ENCODE results near the gene EN2.

The EN2 gene

DNA sequence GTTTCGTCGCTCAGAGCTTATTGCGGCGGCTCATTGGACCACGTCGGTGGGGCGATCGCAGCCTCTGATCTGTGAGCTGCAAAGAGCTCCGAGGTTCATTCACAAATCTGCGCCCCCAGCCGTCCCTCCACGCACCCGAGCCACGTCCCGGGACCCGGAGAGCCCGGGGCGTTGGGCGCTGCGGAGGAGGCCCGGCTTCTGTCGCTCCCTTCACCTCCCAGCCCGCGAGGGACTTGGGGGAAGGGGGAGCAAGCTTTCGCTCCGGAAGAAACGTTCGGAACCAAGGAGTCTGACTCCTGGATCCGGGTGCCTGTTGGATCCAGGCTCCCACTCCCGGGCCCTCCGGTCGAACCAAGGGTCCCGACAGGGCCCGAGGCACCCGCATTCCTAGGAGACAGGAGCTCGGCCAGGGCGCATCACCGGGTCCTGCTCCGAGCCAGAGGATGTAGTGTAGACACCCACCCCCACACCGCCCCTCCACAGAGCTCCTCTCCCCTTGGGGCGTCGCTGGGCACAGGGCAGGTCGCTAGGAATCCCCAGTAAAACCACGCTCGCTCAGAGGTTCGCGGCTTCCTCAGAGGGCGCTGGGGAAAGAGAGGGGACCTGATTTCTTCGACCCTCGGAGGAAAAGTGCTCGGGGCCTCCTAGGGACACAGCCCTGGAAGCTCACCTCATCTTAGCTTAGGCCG is 7.9 kb upstream of the EN2 start:
- H3K4me3 Mint-ChIP-seq: no peak overlapping the region

DNA sequence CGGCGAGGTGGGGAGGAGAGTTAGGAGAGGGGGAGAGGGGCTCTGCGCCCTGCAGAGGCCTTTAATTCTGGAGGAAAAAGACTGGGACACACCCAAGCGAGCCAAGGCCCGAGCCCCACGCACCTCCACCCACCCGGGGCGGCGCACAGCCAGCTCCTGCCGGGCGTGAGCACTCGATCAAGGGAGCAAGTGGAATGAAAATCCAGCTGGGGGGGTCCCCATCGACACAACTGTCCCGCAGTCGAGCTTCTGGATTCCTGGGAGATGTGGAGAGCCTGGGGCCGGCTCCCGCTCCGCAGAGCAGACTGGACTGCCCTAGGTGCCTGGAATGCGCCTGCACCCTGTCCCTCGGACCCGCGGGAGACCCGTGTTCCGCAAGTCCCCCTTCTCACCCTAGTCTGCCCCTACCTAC is 7.4 kb upstream of the EN2 start:
- peaks cover 66 to 78% of the 10 kb centered on the region in 2 donors for H3K27me3 Mint-ChIP-seq
- no peak overlapping the region for H3K4me3 Mint-ChIP-seq
- no peak overlapping the region for H3K27ac Mint-ChIP-seq
- no peak for ATAC-seq (replicated peaks)
- peaks cover 16 to 18% of the 10 kb centered on the region in 2 donors for H3K4me1 Mint-ChIP-seq (ENCODE audit: low read depth in 2 of 2)
- no peak for DNase-seq
- H3K36me3 Mint-ChIP-seq (ENCODE audit: insufficient read depth): peaks cover 4% of the 10 kb centered on the region
- H3K9me3 Mint-ChIP-seq: no peaks in the 10 kb centered on the region

More for the DNA sequence above, 7.9 kb upstream of the EN2 start:
- Mint-ChIP-seq H3K27me3 (peaks cover 60 to 78% of the 10 kb centered on the region in 2 donors), H3K9me3 (no peaks in the 10 kb centered on the region), H3K4me1 (ENCODE audit: low read depth in 2 of 2) (peaks cover 13 to 16% of the 10 kb centered on the region in 2 donors), H3K36me3 (ENCODE audit: insufficient read depth) (peaks cover 4% of the 10 kb centered on the region), H3K27ac (no peak overlapping the region)
- DNase-seq (no peak), ATAC-seq (replicated peaks) (no peak)

DNA sequence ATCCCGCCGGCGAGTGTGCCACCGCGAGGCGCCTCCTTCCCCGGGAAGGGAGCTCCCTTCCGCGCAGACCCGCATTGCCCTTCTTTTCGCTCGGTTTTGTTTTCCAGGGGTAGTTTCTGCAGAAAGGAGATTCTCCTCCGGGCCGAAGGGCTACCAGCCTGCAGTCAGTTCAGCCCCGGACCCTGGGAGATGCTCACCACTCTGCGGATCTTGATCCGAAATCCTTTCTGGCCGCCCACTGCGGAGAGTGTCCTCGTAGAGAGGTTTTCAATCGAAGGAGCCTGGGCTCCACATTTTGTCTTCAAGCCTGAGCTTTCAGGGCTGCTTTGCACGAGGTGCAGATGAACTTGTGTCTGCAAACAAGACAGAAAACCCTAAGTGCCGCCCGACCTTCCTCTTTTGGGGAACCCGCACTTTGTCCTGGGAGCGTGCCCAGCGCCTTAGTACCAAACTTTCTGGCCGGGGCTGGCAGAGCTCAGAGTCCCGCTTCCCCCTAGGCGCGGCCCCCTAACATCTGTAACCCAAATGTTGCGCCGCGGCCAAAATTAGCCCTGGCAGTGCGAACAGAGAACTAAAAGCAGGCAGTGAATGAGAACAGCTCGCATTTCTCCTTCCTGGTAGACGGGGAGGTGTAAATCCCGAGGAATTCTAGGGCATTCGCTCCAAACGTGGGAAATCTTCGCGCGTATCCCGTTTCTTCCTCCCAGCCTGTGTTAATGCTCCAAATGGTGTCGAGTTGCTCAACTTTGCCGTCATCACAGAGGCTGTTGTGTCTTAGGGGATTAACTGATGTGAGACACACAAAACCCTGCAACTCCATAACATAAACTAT is 6.7 kb upstream of the EN2 start:
- Mint-ChIP-seq H3K4me3 (no peak overlapping the region), H3K4me1 (ENCODE audit: low read depth in 2 of 2) (peaks cover 16 to 19% of the 10 kb centered on the region in 2 donors), H3K27ac (no peak overlapping the region), H3K27me3 (peaks cover 70 to 85% of the 10 kb centered on the region in 2 donors), H3K36me3 (ENCODE audit: insufficient read depth) (peaks cover 4% of the 10 kb centered on the region), H3K9me3 (no peaks in the 10 kb centered on the region)
- ATAC-seq (replicated peaks) (no peak), DNase-seq (no peak)

DNA sequence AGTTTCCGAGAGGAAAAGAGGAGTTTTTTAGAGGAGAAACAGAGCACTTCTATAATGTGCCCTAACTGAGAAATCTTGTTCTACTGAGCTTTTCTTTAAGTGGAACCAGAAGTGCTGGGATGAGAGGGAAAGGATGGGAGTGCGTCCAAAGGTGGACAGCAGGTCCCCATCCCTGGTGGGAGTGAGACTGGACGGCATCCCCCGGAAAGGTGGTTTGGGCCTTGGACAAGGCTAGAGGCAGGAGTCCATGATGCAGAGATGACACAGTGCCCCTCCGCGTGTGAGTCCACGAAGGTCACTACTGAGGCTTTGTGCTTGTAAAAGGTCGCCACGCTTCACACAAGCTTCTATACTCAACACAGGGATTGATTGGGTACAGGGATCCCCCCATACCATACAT is 6.1 kb upstream of the EN2 start:
- H3K27ac Mint-ChIP-seq: no peak overlapping the region
- H3K27me3 Mint-ChIP-seq: peaks cover 77 to 91% of the 10 kb centered on the region in 2 donors
- no peak for DNase-seq
- peaks cover 23% of the 10 kb centered on the region in 2 donors for H3K4me1 Mint-ChIP-seq (ENCODE audit: low read depth in 2 of 2)
- no peak for ATAC-seq (replicated peaks)
- H3K4me3 Mint-ChIP-seq: no peak overlapping the region
- H3K36me3 Mint-ChIP-seq (ENCODE audit: insufficient read depth): peaks cover 4% of the 10 kb centered on the region
- no peaks in the 10 kb centered on the region for H3K9me3 Mint-ChIP-seq

DNA sequence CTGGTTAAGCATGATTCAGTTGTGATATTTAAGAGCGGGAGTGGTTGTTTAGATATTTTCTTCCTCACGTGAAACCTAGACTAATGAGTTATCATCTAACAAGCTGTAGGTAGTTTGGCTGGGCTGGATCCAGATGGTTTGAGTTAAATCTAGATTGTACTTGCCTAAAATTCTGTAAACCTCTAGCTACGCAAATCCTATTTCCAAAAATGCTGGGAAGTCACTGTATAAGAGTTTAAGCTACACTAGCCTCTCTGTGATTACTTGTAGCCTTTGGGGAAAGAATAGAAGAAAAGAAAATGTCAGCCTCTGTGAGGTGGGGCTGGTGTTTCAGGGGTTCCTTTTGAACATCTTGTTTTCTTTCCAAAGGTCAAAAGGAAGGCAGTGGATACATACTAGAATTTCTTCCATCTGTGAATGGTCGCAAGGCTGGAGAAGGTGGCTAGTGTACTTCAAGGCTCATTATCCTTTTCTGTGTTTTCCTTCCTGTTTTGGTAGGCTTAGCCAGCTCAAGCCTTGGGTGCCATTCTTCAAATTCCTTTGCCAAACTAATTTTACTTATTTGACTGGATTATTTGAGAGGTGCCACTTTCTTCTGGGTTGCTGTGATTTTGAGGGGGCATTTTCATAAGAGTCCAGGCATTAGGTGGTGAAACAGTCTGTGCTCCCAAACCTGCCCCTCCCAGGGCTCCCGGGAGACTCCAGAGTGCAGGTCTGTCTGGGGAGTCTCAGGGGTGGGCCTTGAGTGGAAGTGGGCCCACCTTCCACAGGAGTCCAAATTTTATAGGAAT is 5.2 kb upstream of the EN2 start:
- DNase-seq (no peak), ATAC-seq (replicated peaks) (no peak)
- peaks cover 24 to 25% of the 10 kb centered on the region in 2 donors for H3K4me1 Mint-ChIP-seq (ENCODE audit: low read depth in 2 of 2)
- no peaks in the 10 kb centered on the region for H3K9me3 Mint-ChIP-seq
- peaks cover 4% of the 10 kb centered on the region for H3K36me3 Mint-ChIP-seq (ENCODE audit: insufficient read depth)
- no peak overlapping the region for H3K4me3 Mint-ChIP-seq
- H3K27me3 Mint-ChIP-seq: peaks cover 72 to 89% of the 10 kb centered on the region in 2 donors
- no peak overlapping the region for H3K27ac Mint-ChIP-seq

DNA sequence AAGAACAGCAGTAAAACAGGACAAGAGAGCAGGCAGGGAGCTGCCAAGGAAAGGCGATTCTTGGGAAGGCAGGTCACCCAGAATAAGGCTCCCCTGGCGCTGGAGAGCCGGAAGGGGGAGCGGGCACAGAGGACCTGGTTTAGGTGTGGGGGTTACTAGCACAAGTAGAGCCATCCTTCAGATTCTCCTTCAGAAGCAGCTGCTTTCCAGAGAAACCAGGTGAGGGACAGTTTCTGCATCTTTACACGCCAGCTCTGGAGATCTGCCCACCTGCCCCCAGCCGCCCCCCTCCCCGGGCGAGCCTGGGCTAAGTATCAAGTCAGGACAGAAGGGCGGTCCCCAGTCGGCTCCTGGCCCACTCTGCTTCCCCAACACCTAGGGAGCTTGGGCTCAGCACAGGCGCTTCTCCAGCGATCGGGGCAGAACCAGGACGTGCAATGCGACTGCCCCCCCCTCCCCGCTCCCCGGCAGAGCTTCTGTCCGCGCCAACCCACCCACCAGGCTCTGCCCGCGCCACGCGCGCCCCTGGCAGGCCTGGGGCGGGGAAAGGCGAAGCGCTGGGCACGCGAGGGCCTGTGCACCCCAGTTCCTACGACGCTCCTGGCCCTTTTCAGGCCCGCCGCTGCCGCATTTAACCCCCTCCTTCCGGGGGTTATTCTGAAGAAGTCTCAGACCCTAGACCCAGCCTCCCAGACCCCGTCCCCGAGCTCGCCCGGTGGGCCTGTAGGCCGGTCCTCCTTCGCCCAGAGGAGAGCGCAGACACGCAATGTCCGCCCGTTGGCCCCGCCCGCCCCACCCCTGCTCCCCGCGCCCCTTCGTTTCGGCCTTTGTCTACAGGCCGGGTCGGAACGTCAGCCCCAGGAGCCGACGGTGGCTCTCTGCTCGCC is 4.4 kb upstream of the EN2 start:
- ATAC-seq (replicated peaks) (no peak), DNase-seq (no peak)
- H3K36me3 Mint-ChIP-seq (ENCODE audit: insufficient read depth): no peaks in the 10 kb centered on the region
- no peak overlapping the region for H3K4me3 Mint-ChIP-seq
- H3K27me3 Mint-ChIP-seq: peaks cover 65 to 81% of the 10 kb centered on the region in 2 donors
- H3K4me1 Mint-ChIP-seq (ENCODE audit: low read depth in 2 of 2): peaks cover 18 to 19% of the 10 kb centered on the region in 2 donors
- H3K9me3 Mint-ChIP-seq: no peaks in the 10 kb centered on the region
- H3K27ac Mint-ChIP-seq: no peak overlapping the region

DNA sequence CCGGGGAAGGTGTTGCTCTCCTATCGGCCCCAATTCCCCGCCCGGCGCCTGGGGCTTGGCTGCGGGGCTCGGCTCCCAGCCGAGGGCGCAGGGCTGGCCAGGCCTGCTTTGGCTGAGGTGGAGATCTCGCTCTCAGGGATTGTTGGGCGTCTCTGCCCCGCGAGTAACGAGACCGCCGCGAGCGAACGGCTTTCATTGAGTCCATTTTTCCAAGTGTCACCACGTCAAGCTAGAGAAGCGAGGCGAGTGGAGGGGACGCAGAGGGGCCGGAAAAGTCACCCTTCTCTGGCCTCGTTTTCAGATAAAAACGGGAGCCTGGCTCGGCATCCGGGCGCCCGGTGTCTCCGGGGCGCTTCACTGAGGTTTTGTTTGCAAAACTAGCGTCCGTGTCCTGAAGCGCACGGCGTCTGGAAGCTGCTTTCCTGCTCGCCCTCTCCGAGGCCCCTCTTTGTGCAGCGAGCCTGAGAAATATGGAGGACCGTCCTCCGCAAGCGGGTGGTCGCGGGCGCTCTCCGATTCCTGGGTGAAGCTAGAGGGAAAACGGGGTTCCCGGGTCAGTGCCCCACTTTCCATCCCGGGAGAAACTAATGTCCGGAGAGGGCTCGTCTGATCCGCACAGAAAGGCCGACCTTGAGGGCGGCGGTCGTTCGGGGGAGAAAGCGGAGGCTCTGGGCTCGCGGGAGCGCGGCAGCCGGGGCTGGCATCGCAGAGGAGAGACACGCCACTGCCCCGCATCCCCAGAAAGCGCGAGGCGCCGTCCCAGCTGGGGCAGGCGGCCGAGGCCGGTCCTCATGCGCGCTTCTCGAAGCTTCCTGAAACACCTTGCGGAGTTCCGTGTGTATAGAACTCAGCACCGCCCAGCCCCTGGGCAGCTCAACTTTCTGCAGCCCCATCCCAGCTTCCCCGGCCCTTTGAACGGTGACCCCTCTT is 3.5 kb upstream of the EN2 start:
- H3K27ac Mint-ChIP-seq: no peak overlapping the region
- peak overlapping the region in 1 of 2 donors; percentile 43 for H3K4me3 Mint-ChIP-seq
- H3K36me3 Mint-ChIP-seq (ENCODE audit: insufficient read depth): no peaks in the 10 kb centered on the region
- H3K4me1 Mint-ChIP-seq (ENCODE audit: low read depth in 2 of 2): peaks cover 20 to 22% of the 10 kb centered on the region in 2 donors
- DNase-seq (no peak), ATAC-seq (replicated peaks) (no peak)
- H3K27me3 Mint-ChIP-seq: peaks cover 65 to 78% of the 10 kb centered on the region in 2 donors
- no peaks in the 10 kb centered on the region for H3K9me3 Mint-ChIP-seq

DNA sequence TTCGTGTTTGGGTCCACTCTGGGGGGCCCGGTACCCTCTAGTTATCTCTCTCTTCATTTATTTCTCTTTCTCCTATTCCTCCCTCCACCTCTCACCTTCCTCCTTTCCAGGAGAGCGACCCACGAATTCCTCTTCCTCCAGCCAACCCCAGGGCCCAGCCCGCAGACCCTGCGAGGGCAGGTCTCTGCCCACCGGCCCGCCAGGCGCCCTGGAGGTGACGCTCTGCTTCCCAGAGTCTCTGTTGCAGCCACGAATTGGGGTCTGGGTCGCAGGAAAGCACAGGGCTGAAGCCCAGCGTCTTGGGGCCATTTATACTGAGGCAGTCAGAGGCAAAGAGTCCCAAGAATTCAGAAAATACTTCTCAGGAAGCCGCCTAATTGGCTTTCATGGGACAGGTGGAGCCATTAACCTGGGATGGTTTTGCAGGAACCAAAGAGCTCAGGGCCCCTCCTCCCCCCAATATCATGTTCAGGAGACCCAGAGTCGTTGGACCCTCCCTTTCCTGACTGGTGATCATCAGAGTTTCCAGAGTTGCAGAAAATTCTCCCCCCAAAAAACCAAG is 2.7 kb upstream of the EN2 start:
- Mint-ChIP-seq H3K4me3 (peak overlapping the region in 1 of 2 donors; percentile 86), H3K4me1 (ENCODE audit: low read depth in 2 of 2) (peaks cover 20 to 23% of the 10 kb centered on the region in 2 donors), H3K36me3 (ENCODE audit: insufficient read depth) (peaks cover 4% of the 10 kb centered on the region), H3K9me3 (no peaks in the 10 kb centered on the region), H3K27me3 (peaks cover 70 to 82% of the 10 kb centered on the region in 2 donors), H3K27ac (no peak overlapping the region)
- DNase-seq (no peak), ATAC-seq (replicated peaks) (no peak)

DNA sequence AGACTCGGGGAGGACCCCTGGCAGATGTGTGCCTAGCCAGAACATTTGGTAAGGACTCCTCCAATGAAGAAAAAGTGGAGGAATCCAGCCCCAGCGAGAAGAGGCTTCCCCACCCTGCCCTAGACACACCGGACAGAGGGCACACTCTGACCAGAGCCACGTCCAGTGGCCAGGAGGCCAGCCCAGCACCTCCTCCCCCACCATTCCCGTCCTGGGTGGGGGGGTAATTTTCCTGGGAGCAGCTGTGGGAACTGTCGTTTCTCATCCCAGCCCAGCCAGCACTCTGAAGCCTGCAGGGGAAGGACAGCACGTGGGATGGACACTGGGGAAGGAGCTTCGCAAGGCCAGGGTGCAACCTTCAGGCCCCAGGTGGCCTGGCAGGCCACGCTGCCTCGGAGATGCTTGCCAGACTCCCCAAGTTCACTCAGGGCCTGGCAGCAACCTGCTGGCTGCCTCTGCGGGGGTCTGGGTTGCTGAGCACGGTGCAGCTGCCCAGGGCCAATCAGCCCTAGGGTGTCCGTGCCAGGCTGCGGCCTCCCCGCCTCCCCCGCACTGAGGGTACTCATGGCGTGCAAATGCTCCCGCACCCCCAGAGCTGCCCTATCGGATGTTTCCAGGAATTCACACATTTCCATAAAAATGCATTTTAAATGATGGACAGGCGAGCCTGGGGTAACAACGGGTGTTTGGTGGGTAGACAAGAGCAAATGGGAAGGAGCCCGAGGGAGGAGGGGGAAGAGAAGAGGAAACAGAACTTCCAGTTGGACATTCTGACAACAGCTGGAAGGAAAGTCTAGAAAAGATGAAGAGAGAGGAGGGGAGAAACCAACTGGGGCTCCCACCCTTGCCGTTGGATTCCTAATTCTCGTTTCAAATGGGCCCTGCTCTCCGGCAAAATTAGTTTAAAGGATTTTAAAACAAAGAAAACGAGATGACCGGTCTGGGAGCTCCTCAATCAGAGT is 1.9 kb upstream of the EN2 start:
- Mint-ChIP-seq H3K4me3 (peak overlapping the region; percentile 77 to 86), H3K27ac (no peak overlapping the region), H3K27me3 (peaks cover 66 to 82% of the 10 kb centered on the region in 2 donors), H3K4me1 (ENCODE audit: low read depth in 2 of 2) (peaks cover 20% of the 10 kb centered on the region in 2 donors), H3K9me3 (no peaks in the 10 kb centered on the region), H3K36me3 (ENCODE audit: insufficient read depth) (peaks cover 4% of the 10 kb centered on the region)
- ATAC-seq (replicated peaks): no peak
- DNase-seq: no peak

DNA sequence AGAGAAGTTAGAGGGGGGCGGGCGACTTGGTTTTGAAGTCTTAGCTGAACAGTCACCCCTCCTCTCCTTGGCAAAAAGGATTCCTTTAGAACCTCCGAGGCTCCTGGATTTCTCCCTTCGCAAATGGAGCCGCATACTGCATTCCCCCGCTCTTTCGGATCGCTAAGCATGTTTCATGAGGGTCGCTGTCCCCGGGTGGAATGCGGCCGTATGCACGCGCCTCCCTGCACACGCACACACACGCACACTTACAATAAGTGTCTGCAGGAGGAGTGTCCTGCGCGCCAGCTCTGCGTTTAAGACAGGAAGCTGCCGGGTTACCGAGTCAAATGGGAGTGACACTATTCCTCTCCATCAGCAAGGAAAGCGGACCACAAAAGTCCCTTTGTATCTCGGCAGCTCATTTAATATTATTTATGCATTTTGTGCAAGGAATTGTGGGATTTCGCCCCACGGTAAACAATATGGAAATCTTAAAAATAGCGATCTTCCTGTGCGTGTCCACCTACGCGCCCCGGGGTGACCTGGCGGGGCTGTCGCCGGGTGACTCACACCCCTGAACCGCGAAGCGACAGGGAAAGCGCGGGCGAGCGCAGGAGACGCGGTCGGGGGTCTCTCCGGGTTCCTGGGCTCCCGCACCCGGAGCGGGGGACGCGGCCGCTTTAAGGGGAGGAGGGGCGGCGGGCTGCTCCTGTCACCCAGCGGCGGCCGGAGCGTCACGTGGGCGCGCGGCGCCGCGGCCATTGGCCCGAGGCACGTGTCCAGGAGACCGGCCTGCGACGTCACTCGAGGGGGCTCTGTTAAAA is 988 bp upstream of the EN2 start:
- ATAC-seq (replicated peaks) (no peak), DNase-seq (no peak)
- Mint-ChIP-seq H3K36me3 (ENCODE audit: insufficient read depth) (peaks cover 4% of the 10 kb centered on the region), H3K9me3 (no peaks in the 10 kb centered on the region), H3K27me3 (peaks cover 66 to 82% of the 10 kb centered on the region in 2 donors), H3K4me1 (ENCODE audit: low read depth in 2 of 2) (peaks cover 15 to 18% of the 10 kb centered on the region in 2 donors), H3K4me3 (peak overlapping the region; percentile 77 to 86), H3K27ac (no peak overlapping the region)

Data from effector memory CD8-positive, alpha-beta T cell (primary cell).